ENCODE results near the gene LRCOL1.

The LRCOL1 gene

GRCh38 chr12:132562489-132563021 lies 47.8 kb downstream of the LRCOL1 start:
- DNase-seq (ENCODE audit: insufficient read length, low spot score) (no peak), FAIRE-seq (no peak)
- TF ChIP-seq POLR2AphosphoS5 (IDR thresholded peaks at IDR 0.05; ENCODE audit: low read depth, low read length), result no peak
- no peak for TF ChIP-seq PAX5 (IDR thresholded peaks at IDR 0.05; ENCODE audit: insufficient read depth, low read length, severe bottlenecking)
- TF ChIP-seq POLR2A (IDR thresholded peaks at IDR 0.05; ENCODE audit: low read depth, low read length), result no peak
- TF ChIP-seq POU2F2 (IDR thresholded peaks at IDR 0.05; ENCODE audit: low read depth, low read length), result no peak
- TF ChIP-seq SPI1 (IDR thresholded peaks at IDR 0.05; ENCODE audit: low read depth, low read length), result no peak
- TF ChIP-seq TAF1 (IDR thresholded peaks at IDR 0.05; ENCODE audit: low read depth, low read length), result no peak

- peak; percentile 78 for DNase-seq (ENCODE audit: insufficient read length, low spot score)
- no peak for FAIRE-seq
- TF ChIP-seq POLR2AphosphoS5 (IDR thresholded peaks at IDR 0.05; ENCODE audit: low read depth, low read length) (no peak), SPI1 (IDR thresholded peaks at IDR 0.05; ENCODE audit: low read depth, low read length) (no peak), TAF1 (IDR thresholded peaks at IDR 0.05; ENCODE audit: low read depth, low read length) (no peak), POLR2A (IDR thresholded peaks at IDR 0.05; ENCODE audit: low read depth, low read length) (no peak), PAX5 (IDR thresholded peaks at IDR 0.05; ENCODE audit: insufficient read depth, low read length, severe bottlenecking) (no peak), POU2F2 (IDR thresholded peaks at IDR 0.05; ENCODE audit: low read depth, low read length) (no peak)
Measured at GRCh38 chr12:132561427-132562156, 48.8 kb downstream of the LRCOL1 start.

DNA sequence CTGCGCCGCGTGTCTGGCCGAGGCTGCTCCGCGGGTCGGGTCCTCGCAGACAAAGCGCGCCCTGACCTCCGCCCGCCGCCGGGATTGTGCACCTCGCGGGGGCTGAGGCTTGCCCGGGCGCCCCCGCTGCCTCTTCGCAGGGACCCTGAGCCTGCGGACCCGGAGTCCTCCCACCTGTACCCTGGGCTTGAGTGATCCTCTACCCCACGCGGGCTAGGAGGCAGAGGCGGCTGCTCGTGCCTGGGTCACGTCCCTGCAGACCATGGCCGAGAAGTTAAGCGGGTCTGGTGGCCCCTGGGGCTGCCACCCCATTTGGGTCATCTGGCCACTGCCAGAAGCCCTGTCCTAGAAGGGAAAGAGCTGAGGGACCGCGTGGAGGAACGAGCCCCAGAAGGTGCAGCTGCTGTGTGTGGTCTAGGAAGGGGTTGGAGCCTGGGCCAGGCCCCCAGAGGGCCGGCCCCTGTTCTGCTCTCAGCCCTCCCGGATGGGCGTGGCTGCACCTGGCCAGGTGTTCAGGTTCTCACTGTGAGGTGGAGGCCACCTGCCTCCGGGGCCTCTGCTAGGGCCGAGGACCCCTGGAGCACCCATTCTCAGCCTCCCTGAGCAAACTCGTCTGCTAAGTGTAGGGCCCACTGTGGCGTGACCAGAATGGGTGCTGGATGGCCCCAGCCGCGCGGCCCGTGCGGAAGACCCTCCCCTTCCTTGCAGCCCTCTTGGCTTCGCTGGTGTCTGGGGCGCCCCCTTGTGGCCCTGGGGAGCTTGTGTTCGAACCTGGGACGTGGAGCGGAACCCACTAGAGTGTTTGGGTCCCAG lies 49.6 kb downstream of the LRCOL1 start:
- TF ChIP-seq POU2F2 (IDR thresholded peaks at IDR 0.05; ENCODE audit: low read depth, low read length) (no peak), TAF1 (IDR thresholded peaks at IDR 0.05; ENCODE audit: low read depth, low read length) (no peak), SPI1 (IDR thresholded peaks at IDR 0.05; ENCODE audit: low read depth, low read length) (no peak), PAX5 (IDR thresholded peaks at IDR 0.05; ENCODE audit: insufficient read depth, low read length, severe bottlenecking) (no peak), POLR2A (IDR thresholded peaks at IDR 0.05; ENCODE audit: low read depth, low read length) (no peak), POLR2AphosphoS5 (IDR thresholded peaks at IDR 0.05; ENCODE audit: low read depth, low read length) (no peak)
- FAIRE-seq (peak; percentile 71), DNase-seq (ENCODE audit: insufficient read length, low spot score) (peak; percentile 95)

DNA sequence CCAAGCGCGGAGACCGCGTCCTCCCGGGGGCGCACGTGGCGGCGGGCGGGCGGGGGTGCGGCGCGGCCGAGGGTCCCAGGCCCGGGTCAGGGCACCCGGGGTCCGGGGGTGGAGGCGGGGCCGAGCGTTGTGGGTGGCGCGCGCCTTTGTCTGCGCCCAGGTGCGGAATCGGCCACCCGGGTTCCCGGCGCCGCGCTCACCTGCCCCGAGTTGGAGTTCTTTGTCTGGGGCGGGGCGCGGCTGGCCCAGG lies 50.1 kb downstream of the LRCOL1 start:
- FAIRE-seq (no peak), DNase-seq (ENCODE audit: insufficient read length, low spot score) (no peak)
- TF ChIP-seq POU2F2 (IDR thresholded peaks at IDR 0.05; ENCODE audit: low read depth, low read length), result no peak
- TF ChIP-seq POLR2A (IDR thresholded peaks at IDR 0.05; ENCODE audit: low read depth, low read length), result no peak

DNA sequence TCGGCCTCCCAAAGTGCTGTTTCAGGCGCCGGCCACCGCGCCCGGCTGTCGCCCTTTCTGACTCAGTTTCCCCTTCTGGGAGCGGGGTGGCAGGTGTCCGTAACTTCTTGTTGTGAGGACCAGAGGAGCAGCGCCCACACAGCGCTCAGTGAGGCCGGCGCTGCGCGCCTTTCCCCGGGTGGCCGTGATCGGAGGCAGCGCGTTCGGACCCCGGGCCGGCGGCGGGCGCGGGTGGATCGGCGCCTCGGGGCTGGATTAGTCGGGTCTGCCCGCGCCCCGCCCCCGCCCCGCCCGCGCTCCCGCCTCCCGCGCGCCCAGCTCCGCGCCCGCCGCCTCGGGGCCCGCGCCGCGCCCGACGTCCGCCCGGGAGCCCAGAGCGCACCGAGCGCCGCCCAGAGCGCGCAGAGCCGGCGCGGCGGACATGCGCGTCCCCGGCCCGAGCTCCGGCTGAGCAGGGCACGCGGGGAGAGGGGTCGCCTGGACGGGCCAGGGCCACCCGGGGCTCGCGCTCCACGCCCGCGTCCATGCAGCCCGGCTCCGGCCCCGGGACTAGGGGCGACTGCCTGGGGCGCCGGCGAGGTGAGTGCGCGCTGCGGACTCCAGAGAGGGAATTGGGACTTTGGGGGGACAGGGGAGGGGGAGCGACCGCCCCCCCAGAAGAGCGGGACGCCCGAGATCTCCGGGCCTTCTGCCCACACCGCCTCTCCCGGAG lies 50.6 kb downstream of the LRCOL1 start:
- no peak for TF ChIP-seq TAF1 (IDR thresholded peaks at IDR 0.05; ENCODE audit: low read depth, low read length)
- TF ChIP-seq POU2F2 (IDR thresholded peaks at IDR 0.05; ENCODE audit: low read depth, low read length), result no peak
- no peak for TF ChIP-seq SPI1 (IDR thresholded peaks at IDR 0.05; ENCODE audit: low read depth, low read length)
- no peak for TF ChIP-seq POLR2AphosphoS5 (IDR thresholded peaks at IDR 0.05; ENCODE audit: low read depth, low read length)
- TF ChIP-seq POLR2A (IDR thresholded peaks at IDR 0.05; ENCODE audit: low read depth, low read length), result no peak
- no peak for TF ChIP-seq PAX5 (IDR thresholded peaks at IDR 0.05; ENCODE audit: insufficient read depth, low read length, severe bottlenecking)
- FAIRE-seq (peak; percentile 58), DNase-seq (ENCODE audit: insufficient read length, low spot score) (peak; percentile 79)

DNA sequence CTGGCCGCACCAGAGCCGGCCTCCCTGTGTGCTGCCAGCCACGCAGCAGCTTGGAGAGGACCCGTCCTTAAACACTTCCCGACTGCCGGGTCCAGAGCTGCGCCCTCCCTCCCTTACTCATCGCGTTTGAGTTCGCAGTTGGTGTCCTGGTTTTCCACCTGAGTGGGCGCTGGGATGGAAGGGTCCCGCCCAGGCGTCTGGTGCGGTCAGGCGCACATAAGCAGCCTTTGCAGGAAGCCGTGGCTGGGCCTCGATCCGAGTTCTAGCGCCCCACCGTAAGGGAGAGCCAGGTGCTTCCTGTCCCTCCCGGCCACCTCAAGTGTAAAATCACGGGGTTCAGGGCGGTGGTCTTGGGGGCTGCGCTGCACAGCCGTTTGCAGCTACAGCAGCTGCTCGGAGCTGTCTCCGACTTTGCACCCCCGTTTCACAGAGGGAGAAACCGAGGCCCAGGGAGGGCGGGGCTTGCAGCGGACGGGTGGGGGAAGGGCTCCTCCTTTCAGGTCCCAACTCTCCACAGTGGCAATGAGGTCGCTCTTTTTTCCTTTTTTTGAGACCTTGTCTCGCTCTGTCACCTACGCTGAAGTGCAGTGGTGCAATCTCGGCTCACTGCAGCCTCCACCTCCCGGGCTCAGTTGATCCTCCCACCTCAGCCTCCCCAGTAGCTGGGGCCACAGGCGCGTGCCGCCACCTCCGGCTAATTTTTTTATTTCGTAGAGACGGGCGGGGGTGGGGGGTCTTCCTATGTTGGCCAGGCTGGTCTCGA lies 51.3 kb downstream of the LRCOL1 start:
- DNase-seq (ENCODE audit: insufficient read length, low spot score) (no peak), FAIRE-seq (no peak)
- TF ChIP-seq SPI1 (IDR thresholded peaks at IDR 0.05; ENCODE audit: low read depth, low read length) (no peak), POLR2AphosphoS5 (IDR thresholded peaks at IDR 0.05; ENCODE audit: low read depth, low read length) (no peak), POU2F2 (IDR thresholded peaks at IDR 0.05; ENCODE audit: low read depth, low read length) (no peak), PAX5 (IDR thresholded peaks at IDR 0.05; ENCODE audit: insufficient read depth, low read length, severe bottlenecking) (no peak), TAF1 (IDR thresholded peaks at IDR 0.05; ENCODE audit: low read depth, low read length) (no peak), POLR2A (IDR thresholded peaks at IDR 0.05; ENCODE audit: low read depth, low read length) (no peak)

- FAIRE-seq (no peak), DNase-seq (ENCODE audit: insufficient read length, low spot score) (no peak)
- TF ChIP-seq TAF1 (IDR thresholded peaks at IDR 0.05; ENCODE audit: low read depth, low read length) (no peak), POU2F2 (IDR thresholded peaks at IDR 0.05; ENCODE audit: low read depth, low read length) (no peak), SPI1 (IDR thresholded peaks at IDR 0.05; ENCODE audit: low read depth, low read length) (no peak), PAX5 (IDR thresholded peaks at IDR 0.05; ENCODE audit: insufficient read depth, low read length, severe bottlenecking) (no peak)
Measured at GRCh38 chr12:132558042-132558856, 52.1 kb downstream of the LRCOL1 start.

- FAIRE-seq (no peak), DNase-seq (ENCODE audit: insufficient read length, low spot score) (no peak)
- TF ChIP-seq POU2F2 (IDR thresholded peaks at IDR 0.05; ENCODE audit: low read depth, low read length), result no peak
- no peak for TF ChIP-seq PAX5 (IDR thresholded peaks at IDR 0.05; ENCODE audit: insufficient read depth, low read length, severe bottlenecking)
- no peak for TF ChIP-seq TAF1 (IDR thresholded peaks at IDR 0.05; ENCODE audit: low read depth, low read length)
- TF ChIP-seq POLR2AphosphoS5 (IDR thresholded peaks at IDR 0.05; ENCODE audit: low read depth, low read length), result no peak
- TF ChIP-seq POLR2A (IDR thresholded peaks at IDR 0.05; ENCODE audit: low read depth, low read length), result no peak
- no peak for TF ChIP-seq SPI1 (IDR thresholded peaks at IDR 0.05; ENCODE audit: low read depth, low read length)
Measured at GRCh38 chr12:132557291-132558015, 52.9 kb downstream of the LRCOL1 start.
